Activated CD4-positive, alpha-beta T cell treated with anti-CD3 and anti-CD28 coated beads, Interleukin-10, Interleukin-2, amounts not matched to agents 100 ng/mL and 50 ng/mL, durations not matched to agents 16 hours and 8 hours (primary cell): Measurements from ENCODE around the gene XCL1.
"Not testable (repeated sequence)": the region's sequence is repeated elsewhere in the genome, so short reads cannot be mapped to it uniquely, and the experiment has no call there.

Experiments
- DNase-seq: peaks from one replicate; pipeline ENCODE4 v3.0.0-alpha.2; 2020

XCL1 gene

GRCh38 chr1:168576245-168576688 is at the start of gene XCL1:
XCL1 (plus strand) TSS chr1:168576605; CDS start chr1:168576638, 33 bp downstream.
- not testable (repeated sequence) for DNase-seq

GRCh38 chr1:168529518-168529917 is 46.9 kb upstream of the XCL1 start:
- DNase-seq, result no peak

GRCh38 chr1:168531615-168532345 is 44.6 kb upstream of the XCL1 start:
- peak; percentile 47 for DNase-seq

- peak; percentile 69 for DNase-seq
These were observed 40.9 kb upstream of the XCL1 start for GRCh38 chr1:168535536-168535935.

GRCh38 chr1:168540798-168541197 is 35.6 kb upstream of the XCL1 start:
- not testable (repeated sequence) for DNase-seq

GRCh38 chr1:168542978-168543377 is 33.4 kb upstream of the XCL1 start:
- not testable (repeated sequence) for DNase-seq

- DNase-seq, result not testable (repeated sequence)
These were observed 32.4 kb upstream of the XCL1 start, which contains the start of gene XCL2 for GRCh38 chr1:168543840-168544498. XCL2 (minus strand) TSS chr1:168543997; CDS start chr1:168543964, 33 bp downstream.

- DNase-seq, result not testable (repeated sequence)
These were observed 30.5 kb upstream of the XCL1 start for GRCh38 chr1:168545678-168546552.

- DNase-seq, result not testable (repeated sequence)
These were observed 29.9 kb upstream of the XCL1 start for GRCh38 chr1:168546553-168546895.

GRCh38 chr1:168550971-168551370 is 25.4 kb upstream of the XCL1 start:
- no peak for DNase-seq

GRCh38 chr1:168551688-168552087 is 24.7 kb upstream of the XCL1 start:
- DNase-seq, result no peak

GRCh38 chr1:168552961-168553360 is 23.4 kb upstream of the XCL1 start:
- DNase-seq, result no peak

GRCh38 chr1:168553680-168554553 is 22.5 kb upstream of the XCL1 start:
- DNase-seq, result no peak

GRCh38 chr1:168554603-168555483 is 21.6 kb upstream of the XCL1 start:
- DNase-seq, result no peak

- DNase-seq, result no peak
These were observed 20.8 kb upstream of the XCL1 start for GRCh38 chr1:168555508-168556046.

GRCh38 chr1:168556647-168557046 is 19.8 kb upstream of the XCL1 start:
- no peak for DNase-seq

GRCh38 chr1:168560370-168560769 is 16.0 kb upstream of the XCL1 start:
- no peak for DNase-seq

GRCh38 chr1:168561989-168562388 is 14.4 kb upstream of the XCL1 start:
- no peak for DNase-seq

GRCh38 chr1:168565825-168566224 is 10.6 kb upstream of the XCL1 start:
- DNase-seq, result no peak

GRCh38 chr1:168567007-168567406 is 9.4 kb upstream of the XCL1 start:
- DNase-seq, result no peak

GRCh38 chr1:168567568-168567967 is 8.8 kb upstream of the XCL1 start:
- no peak for DNase-seq
